ENCODE results near the gene FAM217A.

- no peak for TF ChIP-seq NFIC (IDR thresholded peaks at IDR 0.05)
- no peak for TF ChIP-seq HMG20B (CRISPR knock-in tag; IDR thresholded peaks at IDR 0.05)
- no peak for TF ChIP-seq CREM (IDR thresholded peaks at IDR 0.05; ENCODE audit: low read depth)
- TF ChIP-seq CTCF (IDR thresholded peaks at IDR 0.05 in 2 of 3, conservative IDR thresholded peaks at IDR 0.05 in 1 of 3; ENCODE audit: insufficient read depth in 2 of 3, low read depth in 1 of 3, low read length in 3 of 3), result no peak
- TF ChIP-seq POLR2A (conservative IDR thresholded peaks at IDR 0.05), result no peak
- TF ChIP-seq ERF (CRISPR knock-in tag; IDR thresholded peaks at IDR 0.05), result no peak
- TF ChIP-seq GABPA (tag; conservative IDR thresholded peaks at IDR 0.05; ENCODE audit: low read depth), result no peak
- no peak for TF ChIP-seq SIN3A (IDR thresholded peaks at IDR 0.05; ENCODE audit: borderline replicate concordance in 2 of 2, control insufficient read depth in 1 of 2, low read depth in 2 of 2, low read length in 2 of 2)
- no peak for TF ChIP-seq ZKSCAN8 (CRISPR knock-in tag; IDR thresholded peaks at IDR 0.05)
- no peak for TF ChIP-seq MXI1 (IDR thresholded peaks at IDR 0.05; ENCODE audit: low read depth, low read length)
- TF ChIP-seq ZFP36 (IDR thresholded peaks at IDR 0.05; ENCODE audit: low read depth, low read length, partially characterized antibody), result no peak
- TF ChIP-seq ADNP (tag; IDR thresholded peaks at IDR 0.05), result no peak
These were observed 21.9 kb downstream of the FAM217A start for GRCh38 chr6:4057036-4057435.
